Breast epithelium (tissue), 3 donors: Measurements from ENCODE around the gene RERE.

ENCODE experiments used
- POLR2A ChIP-seq: fragments of 450-650 bp; IDR thresholded peaks from one replicate; pipeline ENCODE4 v1.6.1; 2016; ENCODE audit warnings: antibody characterized with exemption, mild to moderate bottlenecking, moderate library complexity
- POLR2AphosphoS5 ChIP-seq, 3 donors: sonication (generic); formaldehyde crosslinking; IDR thresholded peaks; one replicate each; pipeline ENCODE4 v1.6.1; 2017; ENCODE audit warnings: antibody characterized with exemption in 3 of 3
- TF ChIP-seq, protein P1 (sequence below), 3 donors: fragments of 450-650 bp; IDR thresholded peaks; one replicate each; pipeline ENCODE4 v1.5.1; 2016 to 2017; ENCODE audit warnings: antibody characterized with exemption in 3 of 3, mild to moderate bottlenecking in 3 of 3, moderate library complexity in 3 of 3

DNA sequence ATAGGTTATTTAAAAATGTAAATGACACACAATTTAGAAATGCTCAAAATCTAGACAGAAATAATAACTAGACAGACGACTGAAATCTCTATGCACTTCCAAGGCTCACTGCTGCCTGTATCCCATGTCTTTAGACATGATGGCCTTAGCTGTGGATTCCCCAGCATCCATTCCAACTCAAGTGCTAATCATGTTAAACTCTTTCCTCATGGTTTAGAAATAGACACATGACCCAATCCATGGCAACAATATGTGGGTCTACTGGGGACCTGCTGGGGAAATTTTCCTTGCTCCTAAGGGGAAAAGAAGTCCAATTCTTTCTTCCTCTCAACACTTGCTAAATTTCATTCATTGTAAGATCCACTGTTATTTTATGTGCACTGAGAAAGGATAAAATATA, 311.0 kb downstream of the RERE start:
- TF ChIP-seq POLR2AphosphoS5 (IDR thresholded peaks at IDR 0.05) (no peak), POLR2A (no peak)
- TF ChIP-seq, protein P1, sequence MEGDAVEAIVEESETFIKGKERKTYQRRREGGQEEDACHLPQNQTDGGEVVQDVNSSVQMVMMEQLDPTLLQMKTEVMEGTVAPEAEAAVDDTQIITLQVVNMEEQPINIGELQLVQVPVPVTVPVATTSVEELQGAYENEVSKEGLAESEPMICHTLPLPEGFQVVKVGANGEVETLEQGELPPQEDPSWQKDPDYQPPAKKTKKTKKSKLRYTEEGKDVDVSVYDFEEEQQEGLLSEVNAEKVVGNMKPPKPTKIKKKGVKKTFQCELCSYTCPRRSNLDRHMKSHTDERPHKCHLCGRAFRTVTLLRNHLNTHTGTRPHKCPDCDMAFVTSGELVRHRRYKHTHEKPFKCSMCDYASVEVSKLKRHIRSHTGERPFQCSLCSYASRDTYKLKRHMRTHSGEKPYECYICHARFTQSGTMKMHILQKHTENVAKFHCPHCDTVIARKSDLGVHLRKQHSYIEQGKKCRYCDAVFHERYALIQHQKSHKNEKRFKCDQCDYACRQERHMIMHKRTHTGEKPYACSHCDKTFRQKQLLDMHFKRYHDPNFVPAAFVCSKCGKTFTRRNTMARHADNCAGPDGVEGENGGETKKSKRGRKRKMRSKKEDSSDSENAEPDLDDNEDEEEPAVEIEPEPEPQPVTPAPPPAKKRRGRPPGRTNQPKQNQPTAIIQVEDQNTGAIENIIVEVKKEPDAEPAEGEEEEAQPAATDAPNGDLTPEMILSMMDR (IDR thresholded peaks at IDR 0.05), result no peak
